PC-3 (cell line): ENCODE measurements around the gene AURKB. TPM values are rescaled to one million over a fixed set of nuclear protein-coding genes. Genes with fewer than 3 reads are reported as not detected.

ENCODE experiments used
- ATAC-seq: fragments of 200-7000 bp; cut with Tn5 transposase; 2 replicates; pipeline ENCODE4 v1.9.1; 2020; ENCODE audit warnings: mild to moderate bottlenecking, moderate library complexity
- BruUV-seq: library from RNA; stranded (reverse); fragments of 400-500 nt; replicated peaks from 2 replicates; lab custom pipeline; 2021; lab: Mats Ljungman, UMichigan
- CTCF ChIA-PET: fragments of 300-600 bp; sonication (Branson Sonifier 250); formaldehyde crosslinking; loops from one replicate; lab custom pipeline; 2022; ENCODE audit warnings: antibody characterized with exemption; lab: Charles Lee
- POLR2A ChIA-PET: fragments of 300-600 bp; sonication (Branson Sonifier 250); formaldehyde crosslinking; loops from one replicate; lab custom pipeline; 2022; ENCODE audit warnings: antibody characterized with exemption; ENCODE audit not compliant: unreplicated experiment; lab: Charles Lee
- DNase-seq: peaks from one replicate; pipeline ENCODE4 v3.0.0-alpha.2; 2015
- H2AFZ ChIP-seq: fragments of 300-600 bp; sonication (generic); 2 replicates; pipeline ENCODE4 v1.6.0; 2016; ENCODE audit warnings: antibody characterized with exemption, low read length
- H3F3A ChIP-seq: fragments of 300-600 bp; sonication (generic); one replicate; pipeline ENCODE4 v1.6.0; 2017; ENCODE audit warnings: antibody characterized with exemption, low read length, control low read depth, mild to moderate bottlenecking; ENCODE audit not compliant: unreplicated experiment
- H3K27ac ChIP-seq: fragments of 300-600 bp; sonication (generic); 2 replicates; pipeline ENCODE4 v1.5.1; 2016; ENCODE audit warnings: mild to moderate bottlenecking, low read length
- H3K27me3 ChIP-seq: fragments of 300-600 bp; sonication (generic); 2 replicates; pipeline ENCODE4 v1.6.1; 2016; ENCODE audit warnings: low read length, mixed read lengths
- H3K36me3 ChIP-seq: fragments of 300-600 bp; sonication (generic); 2 replicates; pipeline ENCODE4 v1.6.1; 2016; ENCODE audit warnings: low read depth, mixed run types, low read length, mixed read lengths
- H3K4me1 ChIP-seq: fragments of 300-600 bp; sonication (generic); 2 replicates; pipeline ENCODE4 v1.5.1; 2016; ENCODE audit warnings: low read length; ENCODE audit not compliant: insufficient read depth
- H3K4me2 ChIP-seq: fragments of 300-600 bp; sonication (generic); 2 replicates; pipeline ENCODE4 v1.6.0; 2016; ENCODE audit warnings: low read length
- H3K4me3 ChIP-seq: fragments of 300-600 bp; sonication (generic); 2 replicates; pipeline ENCODE4 v1.5.1; 2016; ENCODE audit warnings: mild to moderate bottlenecking, low read length, mixed read lengths
- H3K79me2 ChIP-seq: fragments of 300-600 bp; sonication (generic); 2 replicates; pipeline ENCODE4 v1.6.1; 2017; ENCODE audit warnings: low read length, mixed read lengths
- H3K9ac ChIP-seq: fragments of 300-600 bp; sonication (generic); 2 replicates; pipeline ENCODE4 v1.6.0; 2016; ENCODE audit warnings: mild to moderate bottlenecking, low read length
- H3K9me2 ChIP-seq: fragments of 300-600 bp; sonication (generic); replicated peaks from 2 replicates; pipeline ENCODE4 v1.6.1; 2016; ENCODE audit warnings: mixed run types, low read length, mixed read lengths
- H3K9me3 ChIP-seq: fragments of 300-600 bp; sonication (generic); 2 replicates; pipeline ENCODE4 v1.6.1; 2016; ENCODE audit warnings: low read length, mixed read lengths
- H4K20me1 ChIP-seq: fragments of 300-600 bp; sonication (generic); 2 replicates; pipeline ENCODE4 v1.6.1; 2016; ENCODE audit warnings: low read length, mixed read lengths
- EZH2 ChIP-seq: fragments of 300-600 bp; sonication (generic); IDR thresholded peaks from one replicate; pipeline ENCODE4 v1.6.1; 2017; ENCODE audit warnings: antibody characterized with exemption, mild to moderate bottlenecking, low read length; ENCODE audit not compliant: unreplicated experiment
- EZH2phosphoT487 ChIP-seq: fragments of 300-600 bp; sonication (generic); IDR thresholded peaks from 2 replicates; pipeline ENCODE4 v1.6.1; 2018; ENCODE audit warnings: mild to moderate bottlenecking, antibody characterized with exemption, low read length, borderline replicate concordance
- intact Hi-C: fragments of 100-400 bp; cut with micrococcal nuclease; formaldehyde crosslinking; loops from 2 replicates; pipeline ENCODE4 v1.9.0; 2023
- total RNA-seq: library from RNA; depleted of rRNA; stranded (reverse); fragments of >200 nt; gene quantifications from 2 replicates; pipeline ENCODE4 v1.2.3, GENCODE V29; 2014
- TF ChIP-seq, protein P1 (sequence below): fragments of 300-600 bp; sonication (generic); conservative IDR thresholded peaks from 2 replicates; pipeline ENCODE4 v1.5.1; 2017; ENCODE audit warnings: antibody characterized with exemption, low read depth, mild to moderate bottlenecking, low read length

Gene AURKB
- total RNA-seq, 1 experiment from 2014 or later, result 82.9 TPM

DNA sequence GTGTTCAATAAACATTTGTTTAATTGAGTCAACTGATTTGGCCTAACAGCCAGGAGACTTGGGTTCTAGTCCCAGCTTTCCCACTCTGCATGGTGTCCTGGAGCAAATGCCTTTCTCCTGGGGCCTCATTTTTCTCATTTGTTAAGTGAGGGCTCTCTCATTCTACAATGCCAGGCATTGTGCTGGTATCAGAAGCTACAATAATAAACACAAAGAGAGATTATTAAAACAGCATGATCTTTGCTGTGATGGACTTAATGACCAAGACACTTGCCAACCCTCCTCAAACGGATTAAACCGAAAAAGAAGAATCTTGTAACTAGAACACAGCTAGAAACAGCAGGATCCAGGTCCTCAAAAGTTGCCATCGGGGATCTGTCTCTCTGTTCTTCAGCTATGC is 42.8 kb downstream of the AURKB start:
- no peak for ATAC-seq

DNA sequence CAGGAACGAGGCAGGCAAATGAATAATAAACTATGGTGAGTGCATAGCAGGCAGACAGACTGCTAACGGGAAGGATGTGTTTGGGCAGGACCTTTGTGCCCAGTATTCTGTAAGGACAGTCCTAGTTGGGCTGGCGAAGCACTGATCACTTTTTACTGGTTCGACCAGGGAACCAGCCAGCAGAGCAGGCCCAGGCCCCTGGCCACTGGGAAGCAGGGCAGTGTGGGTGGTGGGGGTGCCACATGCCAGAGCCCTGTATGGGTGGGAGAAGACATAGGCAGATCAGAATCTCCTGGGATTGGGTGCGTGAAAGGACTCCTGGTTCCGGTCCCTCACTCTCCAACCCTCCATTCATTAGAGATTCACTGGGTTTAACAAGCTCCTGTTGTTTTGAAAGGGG is 43.6 kb downstream of the AURKB start:
- Histone ChIP-seq H3K36me3 (no peaks in the 10 kb centered on the region), H2AFZ (no peak overlapping the region), H3K9me3 (no peaks in the 10 kb centered on the region), H3K79me2 (peaks cover 10% of the 10 kb centered on the region), H3K27ac (no peak overlapping the region), H3K27me3 (no peaks in the 10 kb centered on the region), H4K20me1 (0 out of 2 replicates have a peak, but pooled peaks cover 2% of the 10 kb centered on the region), H3K4me3 (no peak overlapping the region), H3F3A (no peaks in the 10 kb centered on the region), H3K9me2 (no peaks in the 10 kb centered on the region), H3K4me1 (peaks cover 17% of the 10 kb centered on the region), H3K4me2 (no peak overlapping the region), H3K9ac (no peak overlapping the region)
- ATAC-seq (no peak), DNase-seq (no peak)
- CTCF ChIA-PET, result no interaction called here
- POLR2A ChIA-PET, result no interaction called here
- no TSS peak for BruUV-seq
- TF ChIP-seq, protein P1, sequence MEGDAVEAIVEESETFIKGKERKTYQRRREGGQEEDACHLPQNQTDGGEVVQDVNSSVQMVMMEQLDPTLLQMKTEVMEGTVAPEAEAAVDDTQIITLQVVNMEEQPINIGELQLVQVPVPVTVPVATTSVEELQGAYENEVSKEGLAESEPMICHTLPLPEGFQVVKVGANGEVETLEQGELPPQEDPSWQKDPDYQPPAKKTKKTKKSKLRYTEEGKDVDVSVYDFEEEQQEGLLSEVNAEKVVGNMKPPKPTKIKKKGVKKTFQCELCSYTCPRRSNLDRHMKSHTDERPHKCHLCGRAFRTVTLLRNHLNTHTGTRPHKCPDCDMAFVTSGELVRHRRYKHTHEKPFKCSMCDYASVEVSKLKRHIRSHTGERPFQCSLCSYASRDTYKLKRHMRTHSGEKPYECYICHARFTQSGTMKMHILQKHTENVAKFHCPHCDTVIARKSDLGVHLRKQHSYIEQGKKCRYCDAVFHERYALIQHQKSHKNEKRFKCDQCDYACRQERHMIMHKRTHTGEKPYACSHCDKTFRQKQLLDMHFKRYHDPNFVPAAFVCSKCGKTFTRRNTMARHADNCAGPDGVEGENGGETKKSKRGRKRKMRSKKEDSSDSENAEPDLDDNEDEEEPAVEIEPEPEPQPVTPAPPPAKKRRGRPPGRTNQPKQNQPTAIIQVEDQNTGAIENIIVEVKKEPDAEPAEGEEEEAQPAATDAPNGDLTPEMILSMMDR, result no peak
- TF ChIP-seq EZH2phosphoT487 (no peak), EZH2 (no peak)
- intact Hi-C loops, result no loop called here

More for the DNA sequence above, 42.8 kb downstream of the AURKB start:
- no peak for TF ChIP-seq EZH2
- TF ChIP-seq, protein P1, result no peak
- TF ChIP-seq EZH2phosphoT487, result no peak
- H3K4me2 ChIP-seq, result no peak overlapping the region
- H3K27ac ChIP-seq, result no peak overlapping the region
- no peak for DNase-seq
- H3K9ac ChIP-seq, result no peak overlapping the region
- BruUV-seq, result no TSS peak
- H4K20me1 ChIP-seq, result no peaks in the 10 kb centered on the region
- peaks cover 14% of the 10 kb centered on the region for H3K4me1 ChIP-seq
- no peak overlapping the region for H2AFZ ChIP-seq
- peaks cover 2% of the 10 kb centered on the region for H3K79me2 ChIP-seq
- H3K36me3 ChIP-seq, result no peaks in the 10 kb centered on the region
- no peaks in the 10 kb centered on the region for H3K9me2 ChIP-seq
- no peaks in the 10 kb centered on the region for H3K27me3 ChIP-seq
- H3K9me3 ChIP-seq, result no peaks in the 10 kb centered on the region
- H3F3A ChIP-seq, result peaks cover 4% of the 10 kb centered on the region
- intact Hi-C loops, result no loop called here
- H3K4me3 ChIP-seq, result no peak overlapping the region
- POLR2A ChIA-PET, result no interaction called here
- CTCF ChIA-PET, result no interaction called here

DNA sequence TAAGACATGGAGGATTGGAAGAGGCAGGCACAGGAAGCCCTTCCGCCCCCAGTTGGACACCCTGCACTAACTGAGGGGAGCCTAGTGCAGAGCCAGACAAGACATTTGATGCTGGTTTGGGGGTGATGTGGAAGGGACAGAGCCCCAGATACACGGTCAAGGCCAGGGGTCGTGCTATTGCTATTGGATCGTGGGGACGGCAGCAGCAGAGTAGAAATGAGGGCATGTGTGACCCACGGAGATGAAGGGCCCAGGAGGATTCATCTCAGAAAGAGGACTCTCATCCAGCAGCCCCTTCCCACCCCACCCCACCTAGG is 45.6 kb downstream of the AURKB start:
- ATAC-seq, result no peak
- ChIA-PET CTCF (no interaction called here), POLR2A (no interaction called here)
- no peak overlapping the region for H2AFZ ChIP-seq
- DNase-seq, result no peak
- H3K9me3 ChIP-seq, result no peaks in the 10 kb centered on the region
- intact Hi-C loops, result no loop called here
- TF ChIP-seq, protein P1, result no peak
- no peak for TF ChIP-seq EZH2
- TF ChIP-seq EZH2phosphoT487, result no peak
- BruUV-seq, result no TSS peak
- H3K4me1 ChIP-seq, result peaks cover 27% of the 10 kb centered on the region
- no peaks in the 10 kb centered on the region for H3K9me2 ChIP-seq
- H3K27me3 ChIP-seq, result no peaks in the 10 kb centered on the region
- no peaks in the 10 kb centered on the region; the same call in 1 of the 2 replicates for H3K36me3 ChIP-seq
- H3K4me2 ChIP-seq, result no peak overlapping the region
- H3K4me3 ChIP-seq, result no peak overlapping the region
- no peak overlapping the region for H3K27ac ChIP-seq
- H3F3A ChIP-seq, result no peaks in the 10 kb centered on the region
- H3K9ac ChIP-seq, result no peak overlapping the region
- H3K79me2 ChIP-seq, result peaks cover 19% of the 10 kb centered on the region
- 0 out of 2 replicates have a peak, but pooled peaks cover 2% of the 10 kb centered on the region for H4K20me1 ChIP-seq
